Adrenal gland (tissue), 5 donors: ENCODE results near the gene VEZT.

Experiments used
- POLR2A ChIP-seq, 2 donors: fragments of 450-650 bp; IDR thresholded peaks; one replicate each; pipeline ENCODE4 v1.6.1; 2017; ENCODE audit warnings: antibody characterized with exemption in 2 of 2, mild to moderate bottlenecking in 2 of 2, moderate library complexity in 1 of 2
- TF ChIP-seq, protein P1 (sequence below), 6 experiments: fragments of 450-650 bp in 4 of 6; fragments of 200-600 bp in 2 of 6; sonication (generic) in 1 of 6; IDR thresholded peaks; 1 replicate in 5 of 6; 2 replicates in 1 of 6; pipeline versions ENCODE4 v1.5.1 to v1.8.0; 2016 to 2021; ENCODE audit warnings: antibody characterized with exemption in 6 of 6, mild to moderate bottlenecking in 2 of 6, moderate library complexity in 1 of 6
- donor health status: DM: no; HTN: no; CAD: no.

DNA sequence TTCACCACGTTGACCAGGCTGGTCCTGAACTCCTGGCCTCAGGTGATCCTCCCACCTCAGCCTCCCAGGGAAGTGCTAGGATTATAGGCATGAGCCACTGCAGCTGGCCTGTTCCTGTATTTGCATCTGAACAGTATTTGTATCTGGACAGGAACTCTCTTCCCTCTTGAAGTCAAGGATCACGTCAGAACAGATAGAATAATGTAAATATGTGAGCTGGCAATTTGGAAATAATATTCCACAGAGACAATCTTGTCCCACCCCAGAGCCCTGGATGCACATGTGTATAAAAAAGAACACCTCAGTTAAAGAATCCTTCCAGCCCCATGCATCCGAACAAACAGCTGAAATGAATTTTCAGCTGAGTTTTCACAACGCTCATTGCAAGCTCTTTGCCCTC is 118.3 kb downstream of the VEZT start:
- TF ChIP-seq, protein P1, sequence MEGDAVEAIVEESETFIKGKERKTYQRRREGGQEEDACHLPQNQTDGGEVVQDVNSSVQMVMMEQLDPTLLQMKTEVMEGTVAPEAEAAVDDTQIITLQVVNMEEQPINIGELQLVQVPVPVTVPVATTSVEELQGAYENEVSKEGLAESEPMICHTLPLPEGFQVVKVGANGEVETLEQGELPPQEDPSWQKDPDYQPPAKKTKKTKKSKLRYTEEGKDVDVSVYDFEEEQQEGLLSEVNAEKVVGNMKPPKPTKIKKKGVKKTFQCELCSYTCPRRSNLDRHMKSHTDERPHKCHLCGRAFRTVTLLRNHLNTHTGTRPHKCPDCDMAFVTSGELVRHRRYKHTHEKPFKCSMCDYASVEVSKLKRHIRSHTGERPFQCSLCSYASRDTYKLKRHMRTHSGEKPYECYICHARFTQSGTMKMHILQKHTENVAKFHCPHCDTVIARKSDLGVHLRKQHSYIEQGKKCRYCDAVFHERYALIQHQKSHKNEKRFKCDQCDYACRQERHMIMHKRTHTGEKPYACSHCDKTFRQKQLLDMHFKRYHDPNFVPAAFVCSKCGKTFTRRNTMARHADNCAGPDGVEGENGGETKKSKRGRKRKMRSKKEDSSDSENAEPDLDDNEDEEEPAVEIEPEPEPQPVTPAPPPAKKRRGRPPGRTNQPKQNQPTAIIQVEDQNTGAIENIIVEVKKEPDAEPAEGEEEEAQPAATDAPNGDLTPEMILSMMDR (IDR thresholded peaks at IDR 0.05) = no peak
- no peak for TF ChIP-seq POLR2A (IDR thresholded peaks at IDR 0.05)
